NT2/D1 (cell line): ENCODE measurements around the gene MAP3K9.

Experiments
- SUZ12 ChIP-seq: IDR thresholded peaks from 2 replicates; pipeline ENCODE4 v1.6.1; 2011; ENCODE audit not compliant: insufficient read length, insufficient read depth; ENCODE audit errors: extremely low read depth
- YY1 ChIP-seq: IDR thresholded peaks from 2 replicates; pipeline ENCODE4 v1.6.1; 2011; ENCODE audit not compliant: insufficient read length, insufficient read depth

GRCh38 chr14:70803321-70804310 lies 5.7 kb downstream of the MAP3K9 start:
- TF ChIP-seq YY1 (no peak), SUZ12 (no peak)
